ENCODE data around the gene DDX27. TPM values are rescaled to one million over a fixed set of nuclear protein-coding genes. Genes with fewer than 3 reads are reported as not detected.

DDX27 gene
- total and polyA plus RNA-seq, 2 of the 13 experiments (the other 11 are each of a cell fraction or from before 2014, with no cell fraction given) = 42.6 to 72.8 TPM

DNA sequence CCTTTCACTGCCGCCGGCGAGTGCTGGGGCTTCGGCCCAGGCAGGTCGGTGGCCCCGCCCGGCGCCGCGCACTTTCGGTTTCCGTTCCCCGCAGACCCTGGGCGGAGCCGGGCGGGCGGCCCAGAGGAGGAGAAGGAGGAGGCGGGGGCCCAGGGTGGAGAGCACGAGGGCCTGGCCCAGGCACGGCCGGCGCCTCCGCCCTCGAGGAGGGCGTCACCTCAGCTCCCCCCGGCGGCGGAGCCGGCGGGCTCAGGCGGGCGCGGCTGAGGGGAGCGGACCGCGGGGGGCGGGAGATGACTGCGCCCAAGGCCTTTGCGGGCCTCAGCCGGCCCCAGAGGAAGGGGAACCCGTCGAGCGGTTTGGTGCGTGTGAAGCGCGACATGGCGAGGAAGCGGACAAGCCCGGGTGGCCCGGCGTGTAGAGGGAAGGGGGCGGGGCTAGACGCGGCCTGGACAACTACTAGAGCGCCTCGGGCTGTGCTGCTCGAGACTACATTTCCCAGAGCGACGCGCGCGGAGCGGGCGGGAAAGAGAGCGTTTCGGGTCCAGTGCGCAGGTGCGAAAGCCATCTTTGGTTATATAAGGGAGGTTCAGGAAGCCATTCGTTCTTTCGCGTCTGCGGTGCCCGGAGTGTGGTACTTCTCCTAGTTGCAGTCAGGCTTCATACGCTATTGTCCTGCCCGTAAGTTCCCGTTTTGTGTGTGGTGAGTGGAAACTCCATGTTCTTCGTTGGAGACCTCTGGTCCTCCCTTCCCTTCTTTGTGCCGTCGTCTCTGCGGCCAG, 59.0 kb downstream of the DDX27 start, which contains the start of gene ZNFX1 (continued):
- TF ChIP-seq ASH2L (IDR thresholded peaks at IDR 0.05; ENCODE audit: insufficient read length, low read depth, low read length) = peak; percentile 98
- TF ChIP-seq PTBP1 (IDR thresholded peaks at IDR 0.05; ENCODE audit: low read depth, low read length, poor library complexity, severe bottlenecking) = peak; percentile 23
- TF ChIP-seq ATF2 (CRISPR knock-in tag; IDR thresholded peaks at IDR 0.05) = peak; percentile 81; the same call in 1 of the 2 replicates
- TF ChIP-seq NFYB (CRISPR knock-in tag; IDR thresholded peaks at IDR 0.05) = peak; percentile 51; the same call in 1 of the 2 replicates
- no peak for TF ChIP-seq ZNF382 (CRISPR knock-in tag; IDR thresholded peaks at IDR 0.05; ENCODE audit: borderline replicate concordance)
- TF ChIP-seq ZFYVE20 (CRISPR knock-in tag; IDR thresholded peaks at IDR 0.05; ENCODE audit: borderline replicate concordance, low read depth) = no peak; the same call in 1 of the 2 replicates
- TF ChIP-seq TCF12 (IDR thresholded peaks at IDR 0.05) = no peak
- peak; percentile 99 for TF ChIP-seq TCF12 (CRISPR knock-in tag; IDR thresholded peaks at IDR 0.05)
- no peak for TF ChIP-seq MAFF (IDR thresholded peaks at IDR 0.05; ENCODE audit: low read depth, low read length)
- TF ChIP-seq ELF3 (CRISPR knock-in tag; IDR thresholded peaks at IDR 0.05) = peak; percentile 89
- TF ChIP-seq, protein P1, sequence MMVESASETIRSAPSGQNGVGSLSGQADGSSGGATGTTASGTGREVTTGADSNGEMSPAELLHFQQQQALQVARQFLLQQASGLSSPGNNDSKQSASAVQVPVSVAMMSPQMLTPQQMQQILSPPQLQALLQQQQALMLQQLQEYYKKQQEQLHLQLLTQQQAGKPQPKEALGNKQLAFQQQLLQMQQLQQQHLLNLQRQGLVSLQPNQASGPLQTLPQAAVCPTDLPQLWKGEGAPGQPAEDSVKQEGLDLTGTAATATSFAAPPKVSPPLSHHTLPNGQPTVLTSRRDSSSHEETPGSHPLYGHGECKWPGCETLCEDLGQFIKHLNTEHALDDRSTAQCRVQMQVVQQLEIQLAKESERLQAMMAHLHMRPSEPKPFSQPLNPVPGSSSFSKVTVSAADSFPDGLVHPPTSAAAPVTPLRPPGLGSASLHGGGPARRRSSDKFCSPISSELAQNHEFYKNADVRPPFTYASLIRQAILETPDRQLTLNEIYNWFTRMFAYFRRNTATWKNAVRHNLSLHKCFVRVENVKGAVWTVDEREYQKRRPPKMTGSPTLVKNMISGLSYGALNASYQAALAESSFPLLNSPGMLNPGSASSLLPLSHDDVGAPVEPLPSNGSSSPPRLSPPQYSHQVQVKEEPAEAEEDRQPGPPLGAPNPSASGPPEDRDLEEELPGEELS (CRISPR knock-in tag; IDR thresholded peaks at IDR 0.05) = peak; percentile 86
- peak; percentile 82 for TF ChIP-seq KMT2B (CRISPR knock-in tag; IDR thresholded peaks at IDR 0.05)
- peak; percentile 97 for TF ChIP-seq RBM22 (optimal IDR thresholded peaks at IDR 0.05; ENCODE audit: low read length)
- peak; percentile 99 for TF ChIP-seq ZNF737 (CRISPR knock-in tag; IDR thresholded peaks at IDR 0.05; ENCODE audit: borderline replicate concordance)
- TF ChIP-seq PAF1 (CRISPR knock-in tag; IDR thresholded peaks at IDR 0.05) = peak; percentile 97
- no peak for TF ChIP-seq NFIB (CRISPR knock-in tag; IDR thresholded peaks at IDR 0.05; ENCODE audit: borderline replicate concordance)
- TF ChIP-seq ZNF101 (CRISPR knock-in tag; IDR thresholded peaks at IDR 0.05; ENCODE audit: borderline replicate concordance, low read depth) = peak; percentile 91; the same call in 1 of the 2 replicates
- TF ChIP-seq ATF7-NPFF (CRISPR knock-in tag; IDR thresholded peaks at IDR 0.05; ENCODE audit: low read depth) = peak; percentile 96; the same call in 1 of the 2 replicates
- peak; percentile 98; the same call in 1 of the 2 replicates for TF ChIP-seq ZNF451 (CRISPR knock-in tag; IDR thresholded peaks at IDR 0.05)
- TF ChIP-seq SP1 (IDR thresholded peaks at IDR 0.05) = no peak
- peak; percentile 74; the same call in 1 of the 2 replicates for TF ChIP-seq SP1 (CRISPR knock-in tag; IDR thresholded peaks at IDR 0.05)
- TF ChIP-seq RARA (CRISPR knock-in tag; IDR thresholded peaks at IDR 0.05) = peak; percentile 73
- TF ChIP-seq TAF15 (IDR thresholded peaks at IDR 0.05; ENCODE audit: low read depth, low read length, poor library complexity, severe bottlenecking) = no peak
- no peak; the same call in 1 of the 2 replicates for TF ChIP-seq ZFP36L2 (CRISPR knock-in tag; IDR thresholded peaks at IDR 0.05)
- TF ChIP-seq SMARCC2 (IDR thresholded peaks at IDR 0.05) = no peak
- peak; percentile 95 for TF ChIP-seq MIXL1 (CRISPR knock-in tag; IDR thresholded peaks at IDR 0.05)
- TF ChIP-seq POLR2AphosphoS5 (IDR thresholded peaks at IDR 0.05; ENCODE audit: low read depth, low read length) = peak; percentile 100
- no peak; the same call in 1 of the 2 replicates for TF ChIP-seq ZBTB42 (CRISPR knock-in tag; IDR thresholded peaks at IDR 0.05)
- no peak for TF ChIP-seq NFATC3 (CRISPR knock-in tag; IDR thresholded peaks at IDR 0.05)
- TF ChIP-seq KDM2A (CRISPR knock-in tag; IDR thresholded peaks at IDR 0.05; ENCODE audit: borderline replicate concordance, low read depth) = peak; percentile 93
